CD4-positive, alpha-beta T cell treated with Interleukin-17A for 1 hour (primary cell): ENCODE data around the gene SCYL1.
"Not testable (repeated sequence)": the region's sequence is repeated elsewhere in the genome, so short reads cannot be mapped to it uniquely, and the experiment has no call there.

Experiments
- DNase-seq: peaks from one replicate; pipeline ENCODE4 v3.0.0-alpha.2; 2020

SCYL1 gene

DNA sequence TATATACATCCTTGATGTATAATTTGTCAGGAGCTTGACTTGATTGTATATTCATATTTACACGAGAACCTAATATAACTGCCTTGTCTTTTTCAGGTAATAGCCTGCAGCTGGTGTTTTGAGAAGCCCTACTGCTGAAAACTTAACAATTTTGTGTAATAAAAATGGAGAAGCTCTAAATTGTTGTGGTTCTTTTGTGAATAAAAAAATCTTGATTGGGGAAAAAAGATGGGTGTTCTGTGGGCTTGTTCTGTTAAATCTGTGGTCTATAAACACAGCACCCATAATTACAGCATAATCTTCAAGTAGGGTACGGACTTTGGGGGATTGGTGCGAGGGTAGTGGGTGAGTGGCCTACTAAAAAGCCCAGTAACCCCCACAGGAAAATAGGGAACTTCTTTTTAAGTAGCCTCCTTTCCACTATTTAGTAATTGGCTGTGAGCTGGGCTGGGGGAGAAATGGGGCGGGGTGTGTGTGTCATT, 18.6 kb upstream of the SCYL1 start:
- DNase-seq: no peak

DNA sequence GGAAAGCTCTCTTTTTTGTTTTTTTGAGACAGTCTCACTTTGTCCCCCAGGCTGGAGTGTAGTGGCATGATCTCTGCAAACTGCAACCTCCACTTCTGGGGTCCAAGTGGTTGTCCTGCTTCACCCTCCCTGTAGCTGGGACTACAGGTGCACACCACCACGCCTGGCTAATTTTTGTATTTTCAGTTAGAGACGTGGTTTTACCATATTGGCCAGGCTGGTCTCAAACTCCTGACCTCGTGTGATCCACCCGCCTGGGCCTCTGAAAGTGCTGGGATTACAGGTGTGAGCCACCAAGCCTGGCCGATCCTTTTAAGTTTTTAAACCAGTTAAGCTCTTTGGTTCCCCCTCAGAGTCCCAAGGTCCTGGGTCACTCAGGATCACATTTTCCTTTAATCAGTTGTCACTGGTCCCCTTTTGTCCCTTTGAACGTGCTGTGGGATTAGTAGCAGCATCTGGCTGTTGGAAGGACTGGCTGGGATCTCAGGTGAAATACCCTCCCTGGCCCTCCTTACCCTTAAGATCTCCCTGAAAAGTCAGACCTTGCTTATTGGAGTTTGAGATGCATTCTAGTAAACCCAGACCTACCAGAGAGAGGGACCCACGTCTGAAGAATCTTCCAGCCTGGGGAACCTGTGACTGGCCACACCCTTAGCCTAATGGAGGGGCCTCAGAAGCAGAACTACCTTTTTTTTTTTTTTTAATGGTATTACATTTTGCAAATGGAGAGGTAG, 17.9 kb upstream of the SCYL1 start:
- peak; percentile 77 for DNase-seq

DNA sequence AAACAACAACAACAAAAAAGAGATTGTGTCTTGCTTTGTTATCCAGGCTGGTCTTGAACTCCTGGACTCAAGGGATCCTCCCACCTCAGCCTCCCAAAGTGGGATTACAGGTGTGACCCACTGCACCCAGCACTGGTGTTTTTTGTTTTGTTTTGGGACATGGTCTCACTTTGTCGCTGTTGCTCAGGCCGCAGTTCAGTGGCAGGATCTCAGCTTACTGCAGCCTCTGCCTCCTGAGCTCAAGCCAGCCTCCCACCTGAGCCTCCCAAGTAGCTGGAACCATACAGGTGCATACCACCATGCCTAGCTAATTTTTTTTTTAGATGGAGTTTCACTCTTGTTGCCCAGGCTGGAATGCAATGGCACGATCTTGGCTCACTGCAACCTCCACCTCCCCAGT, 12.6 kb upstream of the SCYL1 start:
- DNase-seq: not testable (repeated sequence)

DNA sequence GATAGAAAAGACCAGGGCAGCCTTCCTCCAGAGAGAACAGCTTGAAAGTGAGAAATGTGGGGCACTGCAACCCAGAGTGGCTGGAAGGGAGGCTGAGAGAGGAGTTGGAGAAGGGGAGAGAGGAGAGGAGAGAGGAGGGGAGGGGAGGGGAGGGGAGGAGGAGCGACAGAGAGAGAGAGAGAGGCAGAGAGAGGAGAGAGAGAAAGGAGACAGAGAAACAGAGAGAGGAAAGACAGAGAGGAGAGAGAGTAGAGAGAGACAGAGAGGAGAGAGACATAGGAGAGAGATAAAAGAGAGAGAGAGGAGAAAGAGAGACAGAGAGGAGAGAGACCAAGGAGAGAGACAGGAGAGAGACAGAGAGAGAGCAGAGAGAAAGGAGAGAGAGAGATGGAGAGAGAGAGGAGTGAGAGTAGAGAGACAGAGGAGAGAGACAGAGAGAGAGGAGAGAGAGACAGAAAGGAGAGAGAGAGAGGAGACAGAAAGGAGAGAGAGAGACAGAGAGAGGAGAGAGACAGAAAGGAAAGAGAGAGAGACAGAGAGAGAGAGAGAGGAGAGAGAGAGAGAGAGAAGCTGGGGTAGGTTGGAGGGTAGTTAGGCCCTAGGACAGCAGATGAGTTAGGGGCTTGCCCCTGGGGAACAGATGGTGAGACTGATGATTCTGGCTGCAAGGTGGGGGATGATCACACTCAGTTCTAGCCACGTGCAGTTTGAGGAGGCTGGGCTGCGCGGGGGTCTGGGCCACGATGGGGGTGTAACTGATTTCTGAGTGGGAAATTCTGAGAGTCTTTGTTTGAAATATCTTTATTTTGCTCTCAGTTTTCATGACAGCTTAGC, 8.5 kb upstream of the SCYL1 start:
- peak; percentile 30 for DNase-seq

DNA sequence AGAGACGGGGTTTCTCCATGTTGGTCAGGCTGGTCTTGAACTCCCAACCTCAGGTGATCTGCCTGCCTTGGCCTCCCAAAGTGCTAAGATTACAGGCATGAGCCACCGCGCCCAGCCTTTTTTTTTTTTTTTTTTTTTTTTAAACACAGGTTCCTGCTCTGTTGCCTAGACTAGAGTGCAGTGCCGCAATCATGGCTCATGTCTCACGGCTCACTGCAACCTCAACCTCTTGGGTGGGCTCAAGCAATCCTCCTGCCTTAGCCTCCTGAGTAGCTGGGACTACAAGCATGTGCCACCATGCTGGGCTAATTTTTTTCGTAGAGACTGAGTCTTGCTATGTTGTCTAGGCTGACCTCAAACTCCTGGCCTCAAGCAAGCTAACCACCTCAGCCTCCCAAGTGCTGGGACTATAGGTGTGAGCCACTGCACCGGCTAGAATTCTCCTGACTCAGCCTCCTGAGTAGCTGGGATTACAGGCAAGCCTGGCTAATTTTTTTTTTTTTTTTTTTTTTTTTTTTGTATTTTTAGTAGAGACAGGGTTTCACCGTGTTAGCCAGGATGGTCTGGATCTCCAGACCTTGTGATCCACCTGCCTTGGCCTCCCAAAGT, 5.8 kb upstream of the SCYL1 start:
- not testable (repeated sequence) for DNase-seq

DNA sequence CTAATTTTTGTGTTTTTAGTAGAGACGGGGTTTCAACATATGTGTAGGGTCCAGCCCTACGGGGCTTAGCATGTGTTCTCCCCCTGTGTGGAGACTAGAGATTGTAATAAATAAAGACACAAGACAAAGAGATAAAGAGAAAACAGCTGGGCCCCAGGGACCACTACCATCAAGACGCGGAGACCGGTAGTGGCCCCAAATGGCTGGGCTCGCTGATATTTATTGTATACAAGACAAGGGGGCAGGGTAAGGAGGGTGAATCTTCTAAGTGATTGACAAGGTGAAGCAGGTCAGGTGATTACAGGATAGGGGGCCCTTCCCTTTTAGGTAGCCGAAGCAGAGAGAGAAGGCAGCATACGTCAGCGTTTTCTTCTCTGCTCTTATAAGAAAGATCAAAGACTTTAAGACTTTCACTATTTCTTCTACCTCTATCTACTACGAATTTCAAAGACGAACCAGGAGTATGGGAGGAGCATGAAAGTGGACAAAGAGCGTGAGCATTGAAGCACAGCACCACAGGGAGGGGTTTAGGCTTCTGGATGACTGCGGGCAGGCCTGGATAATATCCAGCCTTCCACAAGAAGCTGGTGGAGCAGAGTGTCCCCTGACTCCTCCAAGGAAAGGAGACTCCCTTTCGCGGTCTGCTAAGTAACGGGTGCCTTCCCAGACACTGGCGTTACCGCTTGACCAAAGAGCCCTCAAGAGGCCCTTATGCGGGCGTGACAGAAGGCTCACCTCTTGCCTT, 2.9 kb upstream of the SCYL1 start:
- DNase-seq: peak; percentile 63

DNA sequence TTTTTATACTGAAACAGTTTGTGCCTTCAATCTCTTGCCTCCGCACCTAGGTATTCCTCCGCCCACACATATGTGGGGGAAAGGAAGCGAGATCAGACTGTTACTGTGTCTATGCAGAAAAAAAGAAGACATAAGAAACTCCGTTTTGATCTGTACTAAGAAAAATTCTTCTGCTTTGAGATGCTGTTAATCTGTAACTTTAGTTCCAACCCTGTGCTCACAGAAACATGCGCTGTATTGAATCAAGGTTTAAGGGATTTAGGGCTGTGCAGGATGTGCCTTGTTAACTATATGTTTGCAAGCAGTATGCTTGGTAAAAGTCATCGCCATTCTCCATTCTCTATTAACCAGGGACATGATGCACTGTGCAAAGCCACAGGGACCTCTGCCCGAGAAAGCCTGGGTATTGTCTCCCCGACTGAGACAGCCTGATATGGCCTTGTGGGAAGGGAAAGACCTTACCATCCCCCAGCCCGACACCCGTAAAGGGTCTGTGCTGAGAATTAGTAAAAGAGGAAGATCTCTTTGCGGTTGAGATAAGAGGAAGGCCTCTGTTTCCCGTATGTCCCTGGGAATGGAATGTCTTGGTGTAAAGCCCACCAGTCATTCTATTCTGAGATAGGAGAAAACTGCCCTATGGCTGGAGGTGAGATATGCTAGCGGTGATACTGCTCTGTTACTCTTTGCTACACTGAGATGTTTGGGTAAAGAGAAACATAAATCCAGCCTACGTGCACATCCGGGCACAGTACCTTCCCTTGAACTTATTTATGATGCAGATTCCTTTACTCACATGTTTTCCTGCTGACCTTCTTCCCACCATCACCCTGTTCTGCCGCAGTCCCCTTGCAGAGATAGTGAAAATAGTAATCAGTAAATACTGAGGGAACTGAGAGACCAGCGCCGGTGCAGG, 1.9 kb upstream of the SCYL1 start:
- DNase-seq: peak; percentile 46

DNA sequence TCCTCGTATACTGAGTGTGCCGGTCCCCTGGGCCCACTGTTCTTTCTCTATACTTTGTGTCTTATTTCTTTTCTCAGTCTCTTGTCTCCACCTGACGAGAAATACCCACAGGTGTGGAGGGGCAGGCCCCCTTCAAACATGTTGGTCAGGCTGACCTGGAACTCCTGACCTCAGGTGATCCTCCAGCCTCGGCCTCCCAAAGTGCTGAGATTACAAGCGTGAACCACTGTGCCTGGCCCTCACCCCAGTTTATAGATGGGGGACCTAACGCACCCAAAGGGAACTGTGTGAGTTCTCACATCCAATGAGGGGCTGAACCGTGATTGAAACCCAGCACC, 1.3 kb upstream of the SCYL1 start:
- not testable (repeated sequence) for DNase-seq

DNA sequence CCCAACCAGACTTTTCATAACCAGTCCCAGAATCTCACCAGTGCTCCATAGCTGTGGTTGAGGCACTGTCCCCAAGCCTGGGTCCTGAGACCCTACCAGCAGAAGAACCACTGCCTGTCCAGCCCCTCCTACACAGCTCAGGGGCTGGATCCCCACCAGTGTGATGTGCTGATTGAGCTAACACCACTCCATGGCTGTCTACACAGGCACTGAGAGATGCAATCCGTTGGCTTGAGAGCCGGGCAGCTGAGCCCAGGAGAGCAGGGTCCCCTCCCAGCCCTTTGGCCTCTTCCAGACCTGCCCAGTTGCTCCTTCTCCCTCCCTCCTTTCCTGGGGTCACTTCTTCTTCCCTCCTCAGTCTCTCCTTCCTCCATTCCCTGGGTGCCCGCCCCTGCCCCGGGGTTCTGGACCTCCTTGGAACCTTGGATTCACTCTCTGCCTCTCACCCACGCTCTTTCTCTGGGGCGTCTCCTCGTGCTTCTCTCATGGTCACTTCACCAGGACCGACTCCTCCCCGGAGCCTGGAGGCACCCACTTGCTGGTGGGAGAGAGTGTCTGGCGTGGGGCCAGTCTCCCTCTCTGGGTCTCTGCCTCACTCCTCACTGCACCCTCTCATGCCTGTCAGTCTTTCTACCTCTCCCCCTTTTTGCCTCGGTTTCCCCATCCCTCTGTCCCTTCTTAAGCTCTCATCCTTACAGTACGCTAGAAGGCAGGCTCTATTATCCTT, 706 bp upstream of the SCYL1 start:
- no peak for DNase-seq

DNA sequence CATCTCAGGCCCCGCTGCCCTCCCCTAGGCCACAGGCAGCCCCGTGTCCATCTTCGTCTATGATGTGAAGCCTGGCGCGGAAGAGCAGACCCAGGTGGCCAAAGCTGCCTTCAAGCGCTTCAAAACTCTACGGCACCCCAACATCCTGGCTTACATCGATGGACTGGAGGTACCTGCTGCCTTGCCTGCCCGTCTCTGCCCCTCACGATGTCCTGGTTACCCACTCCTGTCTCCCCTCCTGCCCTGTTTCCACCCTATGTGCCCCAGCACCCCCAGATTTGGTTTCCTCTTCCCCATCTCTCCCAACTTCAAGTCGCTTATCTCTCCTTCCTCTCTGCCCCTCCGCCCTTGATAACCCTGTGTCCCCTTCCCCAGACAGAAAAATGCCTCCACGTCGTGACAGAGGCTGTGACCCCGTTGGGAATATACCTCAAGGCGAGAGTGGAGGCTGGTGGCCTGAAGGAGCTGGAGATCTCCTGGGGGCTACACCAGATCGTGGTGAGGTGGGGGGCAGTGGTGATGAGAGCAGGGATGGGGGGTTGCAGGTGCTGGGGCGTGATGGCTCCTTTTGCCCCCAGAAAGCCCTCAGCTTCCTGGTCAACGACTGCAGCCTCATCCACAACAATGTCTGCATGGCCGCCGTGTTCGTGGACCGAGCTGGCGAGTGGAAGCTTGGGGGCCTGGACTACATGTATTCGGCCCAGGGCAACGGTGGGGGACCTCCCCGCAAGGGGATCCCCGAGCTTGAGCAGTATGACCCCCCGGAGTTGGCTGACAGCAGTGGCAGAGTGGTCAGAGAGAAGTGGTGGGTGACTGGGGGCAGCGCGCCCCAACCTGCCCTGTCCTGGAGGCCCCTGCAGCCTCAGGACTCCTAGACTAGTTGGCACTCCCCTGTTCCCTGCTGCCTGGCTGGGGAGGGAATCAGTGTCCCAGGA, 930 bp downstream of the SCYL1 start:
- no peak for DNase-seq

DNA sequence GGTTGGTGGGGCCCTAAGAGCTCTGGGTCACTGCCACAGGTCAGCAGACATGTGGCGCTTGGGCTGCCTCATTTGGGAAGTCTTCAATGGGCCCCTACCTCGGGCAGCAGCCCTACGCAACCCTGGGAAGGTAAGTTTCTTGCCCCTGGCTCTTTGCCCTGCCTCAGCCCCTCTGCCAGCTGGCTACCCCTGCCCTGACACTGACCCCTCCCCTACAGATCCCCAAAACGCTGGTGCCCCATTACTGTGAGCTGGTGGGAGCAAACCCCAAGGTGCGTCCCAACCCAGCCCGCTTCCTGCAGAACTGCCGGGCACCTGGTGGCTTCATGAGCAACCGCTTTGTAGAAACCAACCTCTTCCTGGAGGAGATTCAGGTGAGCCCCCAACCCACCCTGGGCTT, 1.9 kb downstream of the SCYL1 start:
- no peak for DNase-seq

DNA sequence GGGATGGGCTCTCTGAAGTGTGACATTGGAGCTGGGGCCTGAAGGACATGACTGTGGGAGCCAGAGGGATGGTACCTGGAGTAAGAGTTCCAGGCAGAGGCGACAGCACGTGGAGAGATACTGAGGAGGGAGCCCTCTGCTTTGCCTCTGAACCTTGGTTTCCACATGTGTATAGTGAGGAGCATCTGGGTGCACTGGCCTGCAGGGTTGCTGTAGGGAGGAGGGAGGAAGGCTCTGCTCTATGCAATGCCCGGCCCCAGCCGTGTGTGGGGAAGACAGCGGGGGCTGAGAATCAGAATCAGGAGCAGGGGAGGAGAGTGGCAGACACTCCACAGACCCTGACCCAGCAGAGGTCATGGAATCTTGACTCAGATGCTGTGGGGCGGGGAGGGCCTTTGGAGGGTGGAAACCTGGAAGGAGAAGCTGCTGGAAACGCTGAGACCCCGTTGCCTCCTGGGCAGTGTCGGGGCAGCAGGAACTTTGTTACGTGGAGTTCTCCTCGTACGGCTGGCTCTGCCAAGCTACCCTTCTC, 4.0 kb downstream of the SCYL1 start:
- DNase-seq: no peak

DNA sequence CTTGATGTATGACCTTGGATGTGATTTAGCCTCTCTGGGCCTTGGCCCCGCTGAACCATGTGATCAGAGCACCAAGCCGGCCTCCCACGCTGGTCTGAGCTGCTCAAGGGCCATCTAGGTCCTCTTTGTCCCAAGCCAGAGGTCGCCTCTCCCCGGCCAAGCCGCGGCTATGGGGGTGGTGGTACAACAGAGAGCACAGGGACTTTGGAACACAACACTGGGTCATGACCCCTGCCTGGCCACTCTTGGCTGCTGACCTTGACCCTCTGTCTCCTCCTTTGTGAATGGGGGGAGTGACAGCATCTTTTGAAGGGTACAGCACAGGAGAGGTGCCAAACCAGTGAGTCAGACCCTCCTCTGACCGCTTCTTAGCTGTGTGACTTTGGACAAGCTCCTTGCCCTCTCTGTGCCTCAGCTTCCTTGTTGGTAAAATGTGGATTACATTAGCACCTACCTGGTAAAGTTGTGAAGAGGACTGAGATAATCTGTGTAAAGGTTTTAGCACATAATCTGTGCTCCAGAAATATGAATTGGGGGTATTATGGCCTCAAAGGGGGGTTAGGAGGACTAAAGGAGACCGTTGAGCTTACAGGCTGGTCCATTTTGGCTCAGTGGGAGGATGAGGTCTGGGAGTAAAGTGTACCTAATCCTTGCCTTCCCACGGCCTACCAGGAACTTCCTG, 4.7 kb downstream of the SCYL1 start:
- no peak for DNase-seq

DNA sequence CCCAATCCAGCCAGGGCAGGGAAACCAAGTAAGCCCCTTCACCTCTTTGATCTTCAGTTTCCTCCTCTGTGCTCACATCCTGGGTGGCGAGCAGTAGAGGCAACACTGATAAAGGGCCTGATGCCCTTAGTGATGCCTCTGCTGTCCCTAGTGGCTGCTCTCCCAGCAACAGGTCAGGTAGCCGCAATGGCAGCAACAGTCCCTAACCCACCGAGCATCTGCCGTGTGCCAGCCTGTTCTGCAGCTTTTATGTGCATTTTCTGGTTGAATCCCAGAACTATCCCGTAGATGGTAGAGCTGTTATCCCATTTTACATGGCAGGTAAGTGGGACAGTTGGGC, 5.2 kb downstream of the SCYL1 start:
- DNase-seq: peak; percentile 46

DNA sequence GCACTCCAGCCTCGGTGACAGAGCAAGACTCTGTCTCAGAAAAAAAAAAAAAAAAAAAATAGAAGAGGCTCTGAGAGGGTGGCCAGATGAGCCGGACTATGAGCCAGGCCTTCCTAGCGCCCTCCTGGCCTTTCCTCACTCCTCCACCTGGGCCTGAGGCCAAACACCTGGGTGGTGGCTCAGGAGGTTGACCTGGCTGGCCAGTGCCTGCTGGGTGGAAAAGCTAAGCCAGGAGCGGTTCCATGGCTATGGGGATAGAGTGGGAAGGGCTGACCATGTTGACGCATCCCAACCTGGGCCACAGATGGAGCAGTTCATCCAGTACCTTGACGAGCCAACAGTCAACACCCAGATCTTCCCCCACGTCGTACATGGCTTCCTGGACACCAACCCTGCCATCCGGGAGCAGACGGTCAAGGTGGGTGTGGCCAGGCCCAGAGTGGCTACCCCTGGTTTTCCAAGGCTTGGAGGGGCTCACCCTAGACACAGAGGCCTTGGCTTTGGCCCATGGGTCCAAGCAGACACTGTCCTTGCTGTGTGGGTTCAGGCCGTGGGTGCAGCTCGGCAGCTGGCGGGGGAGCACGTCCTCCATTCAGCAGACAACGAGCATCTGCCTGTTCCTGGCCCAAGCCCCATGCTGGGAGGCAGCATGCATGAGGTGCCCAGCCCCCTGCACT, 7.6 kb downstream of the SCYL1 start:
- DNase-seq: no peak

DNA sequence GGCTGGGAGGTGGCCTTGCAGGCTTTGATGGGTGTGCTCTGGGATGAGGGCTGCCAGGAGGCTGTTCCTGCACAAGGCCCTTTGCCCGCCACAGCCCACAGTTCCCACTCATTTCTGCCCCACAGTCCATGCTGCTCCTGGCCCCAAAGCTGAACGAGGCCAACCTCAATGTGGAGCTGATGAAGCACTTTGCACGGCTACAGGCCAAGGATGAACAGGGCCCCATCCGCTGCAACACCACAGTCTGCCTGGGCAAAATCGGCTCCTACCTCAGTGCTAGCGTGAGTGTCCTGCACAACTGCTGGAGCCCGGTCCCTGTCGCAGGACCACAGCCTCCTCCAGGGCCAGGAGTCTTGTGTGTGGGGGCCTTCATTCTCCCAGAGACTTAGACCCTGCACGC, 10.2 kb downstream of the SCYL1 start:
- DNase-seq: no peak

DNA sequence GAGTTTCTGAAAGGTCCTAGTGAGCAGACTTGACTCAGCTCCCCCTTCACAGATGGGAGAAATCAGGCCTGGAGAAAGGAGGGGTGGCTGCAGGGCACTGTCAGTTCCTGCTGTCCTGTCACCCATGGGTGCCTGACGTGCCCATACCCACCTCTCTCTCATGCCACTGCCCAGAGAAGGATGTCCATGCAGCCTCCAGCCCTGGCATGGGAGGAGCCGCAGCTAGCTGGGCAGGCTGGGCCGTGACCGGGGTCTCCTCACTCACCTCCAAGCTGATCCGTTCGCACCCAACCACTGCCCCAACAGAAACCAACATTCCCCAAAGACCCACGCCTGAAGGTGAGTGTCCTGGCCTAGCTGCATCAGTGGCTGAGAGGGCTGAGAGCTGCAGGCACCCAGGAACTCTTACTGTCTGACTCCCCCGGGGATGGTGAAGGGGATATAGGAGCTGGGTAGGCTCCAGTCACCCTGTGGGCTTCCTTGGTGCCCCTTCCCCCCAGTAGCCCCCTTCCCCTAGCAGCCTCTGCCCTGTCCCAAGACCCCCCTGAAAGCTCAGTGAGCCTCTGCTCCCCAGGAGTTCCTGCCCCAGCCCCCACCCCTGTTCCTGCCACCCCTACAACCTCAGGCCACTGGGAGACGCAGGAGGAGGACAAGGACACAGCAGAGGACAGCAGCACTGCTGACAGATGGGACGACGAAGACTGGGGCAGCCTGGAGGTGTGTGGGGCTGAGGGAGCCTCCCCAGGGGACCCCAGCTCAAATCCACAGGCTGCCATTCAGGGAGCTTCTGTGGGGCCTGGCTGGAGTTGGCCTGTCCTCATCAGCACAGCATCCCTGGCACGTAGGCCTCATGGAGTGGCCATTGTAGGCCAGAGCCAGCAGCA, 11.8 kb downstream of the SCYL1 start:
- DNase-seq: no peak

DNA sequence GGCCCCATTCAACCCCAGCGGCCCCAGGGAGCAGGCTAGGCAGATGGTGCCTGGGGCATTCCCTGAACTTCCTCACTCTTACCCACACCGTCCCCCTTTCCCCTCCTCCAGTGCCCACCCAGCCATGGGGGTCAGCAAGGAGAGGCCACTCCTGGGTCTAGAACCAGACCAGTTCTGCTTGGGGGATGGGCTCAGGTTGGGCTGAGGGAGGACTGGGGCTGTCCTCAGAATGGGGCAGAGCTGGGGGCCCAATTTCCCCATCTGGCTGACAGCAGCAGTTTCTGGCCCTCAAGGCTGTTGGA, 12.4 kb downstream of the SCYL1 start:
- no peak for DNase-seq
